IPS-NIHi7 (cell line): ENCODE data around the gene CEND1.

Experiments
- DNase-seq: peaks from one replicate; pipeline ENCODE4 v3.0.0; 2012; ENCODE audit warnings: mixed read lengths; ENCODE audit errors: extremely low spot score

CEND1 gene

GRCh38 chr11:811446-812245 is 21.8 kb upstream of the CEND1 start:
- DNase-seq = no peak

GRCh38 chr11:810040-810567 is 20.2 kb upstream of the CEND1 start:
- DNase-seq = no peak

- DNase-seq = peak; percentile 93
These were observed 19.6 kb upstream of the CEND1 start, which contains the start of gene RPLP2 for GRCh38 chr11:809287-810039. TSS of gene RPLP2 (plus strand) at chr11:809967. CDS start at chr11:810235, 268 bp downstream.

- DNase-seq = no peak
These were observed 18.8 kb upstream of the CEND1 start for GRCh38 chr11:808427-809286.

GRCh38 chr11:804599-804964 is 14.7 kb upstream of the CEND1 start:
- no peak for DNase-seq

GRCh38 chr11:803770-804598 is 14.1 kb upstream of the CEND1 start:
- no peak for DNase-seq

- no peak for DNase-seq
These were observed 13.5 kb upstream of the CEND1 start for GRCh38 chr11:803467-803742.

GRCh38 chr11:802693-803466 is 13.0 kb upstream of the CEND1 start:
- DNase-seq = no peak

GRCh38 chr11:802018-802617 is 12.2 kb upstream of the CEND1 start:
- DNase-seq = no peak

GRCh38 chr11:801097-801780 is 11.3 kb upstream of the CEND1 start:
- DNase-seq = no peak

GRCh38 chr11:800473-800872 is 10.6 kb upstream of the CEND1 start:
- no peak for DNase-seq

- no peak for DNase-seq
These were observed 9.9 kb upstream of the CEND1 start for GRCh38 chr11:799641-800316.

GRCh38 chr11:798093-798713 is 8.3 kb upstream of the CEND1 start, which contains the start of gene SLC25A22:
TSS of gene SLC25A22 (minus strand) at chr11:798281. CDS start at chr11:795006, 3,275 bp downstream.
- DNase-seq = peak; percentile 93

- peak; percentile 74 for DNase-seq
These were observed 7.6 kb upstream of the CEND1 start for GRCh38 chr11:797296-798092.

- DNase-seq = no peak
These were observed 6.8 kb upstream of the CEND1 start for GRCh38 chr11:796565-797295.

- DNase-seq = peak; percentile 45
These were observed 6.0 kb upstream of the CEND1 start for GRCh38 chr11:795634-796564.
